Endothelial cell of umbilical vein (primary cell): ENCODE data around the gene SLC25A17. TPM values are rescaled to one million over a fixed set of nuclear protein-coding genes. Genes with fewer than 3 reads are reported as not detected.

Source experiments
- BruUV-seq: library from RNA; stranded (reverse); fragments of 400-500 nt; replicated peaks from 2 replicates; lab custom pipeline; 2021; lab: Mats Ljungman, UMichigan
- CTCF ChIA-PET: fragments of 300-600, 350-600 bp; sonication (Branson Sonifier 250); formaldehyde crosslinking; loops from one replicate; lab custom pipeline; 2021; ENCODE audit warnings: antibody characterized with exemption, inconsistent platforms; lab: Charles Lee
- POLR2A ChIA-PET: fragments of 300-600, 350-600 bp; sonication (Branson Sonifier 250); formaldehyde crosslinking; loops from one replicate; lab custom pipeline; 2021; ENCODE audit warnings: antibody characterized with exemption, inconsistent platforms; lab: Charles Lee
- DNase-seq: peaks from one replicate; pipeline ENCODE4 v3.0.0-alpha.2; 2011; ENCODE audit warnings: low read depth, low spot score
- FAIRE-seq: peaks from 2 replicates; lab custom pipeline; 2011; peaks lifted over from hg19 to GRCh38; lab: Jason Lieb, UNC
- H2AFZ ChIP-seq: 2 replicates; pipeline ENCODE4 v1.6.0; 2012; ENCODE audit warnings: low read depth, low read length, control low read depth, inconsistent platforms
- H3K27ac ChIP-seq: 2 replicates; pipeline ENCODE4 v1.5.1; 2011; ENCODE audit warnings: low read depth, mild to moderate bottlenecking, control low read depth, low read length, moderate library complexity; ENCODE audit not compliant: insufficient read depth
- H3K27me3 ChIP-seq, 2 experiments: 2 replicates each; pipeline versions ENCODE4 v1.6.0 to v1.6.1; 2011; ENCODE audit warnings: low read length in 2 of 2, mixed read lengths in 1 of 2; ENCODE audit not compliant: control insufficient read depth in 2 of 2, insufficient read depth in 2 of 2
- H3K36me3 ChIP-seq, 2 experiments: 2 replicates in 1 of 2; 3 replicates in 1 of 2; pipeline ENCODE4 v1.5.1; 2011; ENCODE audit warnings: low read length in 2 of 2, mild to moderate bottlenecking in 1 of 2, moderate library complexity in 1 of 2; ENCODE audit not compliant: control insufficient read depth in 2 of 2, insufficient read depth in 2 of 2; ENCODE audit errors: extremely low read depth in 1 of 2
- H3K4me1 ChIP-seq: 3 replicates; pipeline ENCODE4 v1.5.1; 2011; ENCODE audit warnings: mild to moderate bottlenecking, low read length; ENCODE audit not compliant: control insufficient read depth, insufficient read depth; ENCODE audit errors: extremely low read depth
- H3K4me2 ChIP-seq: 2 replicates; pipeline ENCODE4 v1.6.1; 2011; ENCODE audit warnings: low read length, control low read depth, mixed read lengths; ENCODE audit not compliant: insufficient read depth
- H3K4me3 ChIP-seq, 3 experiments: fragments of 200-600 bp in 1 of 3; sonication (generic), shearing (Covaris generic) in 1 of 3; replicated peaks in 1 of 3; 2 replicates each; pipeline ENCODE4 v1.5.1; 2011 to 2016; ENCODE audit warnings: control low read depth in 3 of 3, low read length in 3 of 3, mild to moderate bottlenecking in 2 of 3, inconsistent platforms in 1 of 3, low read depth in 1 of 3, moderate library complexity in 1 of 3; ENCODE audit not compliant: insufficient read depth in 1 of 3
- H3K79me2 ChIP-seq: 2 replicates; pipeline ENCODE4 v1.6.0; 2012; ENCODE audit warnings: low read length, inconsistent platforms; ENCODE audit not compliant: control insufficient read depth, insufficient read depth
- H3K9ac ChIP-seq: replicated peaks from 2 replicates; pipeline ENCODE3; 2011; ENCODE audit warnings: low read length, control low read depth; ENCODE audit not compliant: insufficient read depth; ENCODE audit errors: extremely low read depth
- H3K9me1 ChIP-seq: replicated peaks from 3 replicates; pipeline ENCODE4 v1.6.0; 2011; ENCODE audit warnings: mild to moderate bottlenecking, low read length; ENCODE audit not compliant: control insufficient read depth, insufficient read depth; ENCODE audit errors: extremely low read depth
- H3K9me3 ChIP-seq: replicated peaks from 2 replicates; pipeline ENCODE4 v1.5.1; 2012; ENCODE audit warnings: low read length, inconsistent platforms; ENCODE audit not compliant: control insufficient read depth, insufficient read depth
- H4K20me1 ChIP-seq: replicated peaks from 2 replicates; pipeline ENCODE3; 2011; ENCODE audit warnings: mild to moderate bottlenecking, low read length; ENCODE audit not compliant: control insufficient read depth, insufficient read depth; ENCODE audit errors: extremely low read depth
- CTCF ChIP-seq, 2 donors: IDR thresholded peaks; 1 replicate in 1 of 2; 2 replicates in 1 of 2; pipeline ENCODE4 v1.5.1; 2011; ENCODE audit warnings: low read length in 2 of 2, mild to moderate bottlenecking in 2 of 2, moderate library complexity in 2 of 2, control low read depth in 1 of 2, inconsistent platforms in 1 of 2, low read depth in 1 of 2; ENCODE audit not compliant: insufficient read depth in 1 of 2; ENCODE audit errors: extremely low read depth in 1 of 2
- EZH2 ChIP-seq: IDR thresholded peaks from 2 replicates; pipeline ENCODE4 v1.6.1; 2012; ENCODE audit warnings: borderline replicate concordance, low read depth, mild to moderate bottlenecking, moderate library complexity, low read length, inconsistent platforms; ENCODE audit not compliant: severe bottlenecking
- FOS ChIP-seq: IDR thresholded peaks from 2 replicates; pipeline ENCODE4 v1.6.1; 2011; ENCODE audit warnings: mild to moderate bottlenecking, low read length, moderate library complexity, borderline replicate concordance; ENCODE audit not compliant: insufficient read depth
- GATA2 ChIP-seq: IDR thresholded peaks from 2 replicates; pipeline ENCODE4 v1.7.0; 2011; ENCODE audit warnings: low read depth, mild to moderate bottlenecking, moderate library complexity, mixed read lengths, low read length; ENCODE audit not compliant: insufficient read length, insufficient read depth
- JUN ChIP-seq: IDR thresholded peaks from 2 replicates; pipeline ENCODE4 v1.6.1; 2011; ENCODE audit warnings: borderline replicate concordance, low read depth; ENCODE audit not compliant: insufficient read length, insufficient read depth
- MYC ChIP-seq: IDR thresholded peaks from one replicate; pipeline ENCODE4 v1.6.1; 2011; ENCODE audit warnings: mild to moderate bottlenecking, low read depth, low read length
- POLR2A ChIP-seq: IDR thresholded peaks from 2 replicates; pipeline ENCODE4 v1.6.1; 2012; ENCODE audit warnings: low read depth, mild to moderate bottlenecking, control low read depth, low read length
- POLR2AphosphoS5 ChIP-seq: IDR thresholded peaks from 2 replicates; pipeline ENCODE4 v1.6.1; 2012; ENCODE audit warnings: low read depth, mild to moderate bottlenecking, control low read depth, low read length, moderate library complexity; ENCODE audit not compliant: insufficient read depth
- dilution Hi-C: fragments of 300-500 bp; cut with MboI; formaldehyde crosslinking; loops from one replicate; pipeline ENCODE4 v1.15.0; 2019; ENCODE audit warnings: low sequenced_read_pairs; ENCODE audit not compliant: extremely low pct_ligation_motif_present
- intact Hi-C: fragments of 100-400 bp; cut with micrococcal nuclease; formaldehyde crosslinking; loops from one replicate; pipeline ENCODE4 v1.10.0; 2022
- polyA plus RNA-seq, 4 experiments: library from polyadenylated mRNA; depleted of rRNA in 3 of 4; stranded (reverse) in 3 of 4; unstranded in 1 of 4; fragments of >200 nt; gene quantifications; 2 replicates each; pipeline versions ENCODE4 v1.2.1 to v1.2.3, GENCODE V29; 2011 to 2012; ENCODE audit warnings: missing spikeins in 1 of 4
- total RNA-seq: library from RNA; stranded (reverse); gene quantifications from 2 replicates; pipeline ENCODE4 v1.2.3, GENCODE V29; 2021
- TF ChIP-seq, protein P1 (sequence below): IDR thresholded peaks from 2 replicates; pipeline ENCODE4 v1.6.1; 2011; ENCODE audit not compliant: insufficient read depth, insufficient read length

The SLC25A17 gene
- total and polyA plus RNA-seq, 2 donors (not counting 3 experiments of a cell fraction or from before 2014, with no cell fraction given) = 12.2 to 25.8 TPM

- no peaks in the 10 kb centered on the region for H3K27me3 ChIP-seq
- no peaks in the 10 kb centered on the region for H3K36me3 ChIP-seq
- CTCF ChIA-PET = interaction anchor here (1.0 kb wide), 1 partner anchor 111 kb away, joined by 3 read pairs; no protein-coding TSS in a partner anchor
- H3K4me1 ChIP-seq = peaks cover 16% of the 10 kb centered on the region
- H3K9ac ChIP-seq = no peak overlapping the region
- TF ChIP-seq, protein P1, sequence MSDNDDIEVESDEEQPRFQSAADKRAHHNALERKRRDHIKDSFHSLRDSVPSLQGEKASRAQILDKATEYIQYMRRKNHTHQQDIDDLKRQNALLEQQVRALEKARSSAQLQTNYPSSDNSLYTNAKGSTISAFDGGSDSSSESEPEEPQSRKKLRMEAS = no peak
- no peak overlapping the region for H3K27ac ChIP-seq
- H4K20me1 ChIP-seq = no peaks in the 10 kb centered on the region
- dilution Hi-C loops (no loop called here), intact Hi-C loops (no loop called here)
- DNase-seq = no peak
- no peak overlapping the region for H3K4me3 ChIP-seq
- H3K9me1 ChIP-seq = no peaks in the 10 kb centered on the region
- no peak for FAIRE-seq
- peaks cover 23% of the 10 kb centered on the region for H3K79me2 ChIP-seq
- no peaks in the 10 kb centered on the region for H3K9me3 ChIP-seq
- POLR2A ChIA-PET = no interaction called here
- no peak overlapping the region for H2AFZ ChIP-seq
- no TSS peak for BruUV-seq
- H3K4me2 ChIP-seq = no peak overlapping the region
These were observed 13.4 kb downstream of the SLC25A17 start for GRCh38 chr22:40805699-40806203.

DNA sequence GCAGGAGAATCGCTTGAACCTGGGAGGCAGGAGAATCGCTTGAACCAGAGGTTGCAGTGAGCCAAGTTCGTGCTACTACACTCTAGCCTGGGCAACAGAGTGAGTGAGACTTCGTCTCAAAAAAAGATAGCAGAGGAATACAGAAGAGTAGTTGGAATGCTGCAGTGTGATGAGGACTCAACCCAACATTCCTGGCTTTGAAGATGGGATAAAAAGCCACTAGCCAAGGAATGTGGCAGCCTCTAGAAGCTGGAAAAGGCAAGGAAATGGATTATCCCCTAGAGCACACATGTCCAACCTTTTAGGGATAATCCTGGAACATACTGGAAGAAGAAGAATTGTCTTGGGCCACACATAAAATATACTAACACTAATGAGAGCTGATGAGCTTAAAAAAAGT is 13.9 kb downstream of the SLC25A17 start:
- H3K9ac ChIP-seq = no peak overlapping the region
- H3K4me3 ChIP-seq = no peak overlapping the region
- H3K4me1 ChIP-seq = peaks cover 16% of the 10 kb centered on the region
- H3K27ac ChIP-seq = no peak overlapping the region
- DNase-seq = no peak
- TF ChIP-seq JUN (no peak), POLR2AphosphoS5 (no peak), EZH2 (no peak), FOS (no peak), GATA2 (no peak), POLR2A (no peak), MYC (no peak), CTCF (IDR thresholded peaks at IDR 0.05; ENCODE audit: extremely low read depth in 1 of 2, insufficient read depth in 1 of 2, low read depth in 1 of 2, low read length in 2 of 2) (no peak)
- TF ChIP-seq, protein P1 = no peak
- no peaks in the 10 kb centered on the region for H4K20me1 ChIP-seq
- dilution Hi-C loops = no loop called here
- H3K27me3 ChIP-seq = no peaks in the 10 kb centered on the region
- no peak overlapping the region for H2AFZ ChIP-seq
- no peaks in the 10 kb centered on the region for H3K9me3 ChIP-seq
- intact Hi-C loops = no loop called here
- no peaks in the 10 kb centered on the region for H3K36me3 ChIP-seq
- ChIA-PET CTCF (interaction anchor here (1.0 kb wide), 1 partner anchor 110 kb away, joined by 3 read pairs; no protein-coding TSS in a partner anchor), POLR2A (no interaction called here)
- FAIRE-seq = no peak
- BruUV-seq = no TSS peak
- H3K9me1 ChIP-seq = no peaks in the 10 kb centered on the region
- H3K79me2 ChIP-seq = peaks cover 22% of the 10 kb centered on the region
- H3K4me2 ChIP-seq = no peak overlapping the region
